ENCODE results near the gene RTN4IP1. TPM values are rescaled to one million over a fixed set of nuclear protein-coding genes. Genes with fewer than 3 reads are reported as not detected.
A peak's percentile ranks its signal among the peaks of the same experiment; 100 is the strongest.
"Not testable (repeated sequence)": the region's sequence is repeated elsewhere in the genome, so short reads cannot be mapped to it uniquely, and the experiment has no call there.

RTN4IP1 gene
- total RNA-seq, 1 experiment from 2014 or later, result 11.3 TPM

DNA sequence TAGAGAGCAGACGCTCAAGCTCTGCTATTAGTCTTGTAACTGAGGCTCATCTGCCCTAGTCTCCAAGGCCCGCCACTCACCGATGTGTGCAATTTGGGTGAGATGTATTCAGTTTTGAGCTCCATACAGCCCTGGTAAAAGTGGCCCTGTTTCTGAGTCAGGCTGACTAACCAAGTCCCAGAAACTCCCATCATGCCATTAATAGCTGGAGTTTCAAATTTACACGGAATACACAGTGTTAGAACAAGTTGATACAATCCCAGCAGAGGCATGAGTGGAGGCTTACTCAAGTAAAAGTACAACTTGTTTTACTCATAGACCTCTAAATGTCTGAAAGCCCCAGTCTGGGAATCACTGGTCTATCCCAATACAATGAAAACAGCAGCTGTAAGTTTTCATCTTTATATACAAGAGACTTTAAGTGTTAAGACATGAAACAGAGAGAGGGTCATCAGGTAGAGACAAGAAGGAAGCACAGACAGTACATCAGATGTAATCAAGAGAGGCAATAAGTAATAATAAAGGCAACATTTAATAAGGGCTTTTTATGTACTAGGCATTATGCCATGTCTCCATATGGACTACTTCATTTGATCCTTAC, 42.4 kb downstream of the RTN4IP1 start:
- DNase-seq (ENCODE audit: low read depth), result no peak

DNA sequence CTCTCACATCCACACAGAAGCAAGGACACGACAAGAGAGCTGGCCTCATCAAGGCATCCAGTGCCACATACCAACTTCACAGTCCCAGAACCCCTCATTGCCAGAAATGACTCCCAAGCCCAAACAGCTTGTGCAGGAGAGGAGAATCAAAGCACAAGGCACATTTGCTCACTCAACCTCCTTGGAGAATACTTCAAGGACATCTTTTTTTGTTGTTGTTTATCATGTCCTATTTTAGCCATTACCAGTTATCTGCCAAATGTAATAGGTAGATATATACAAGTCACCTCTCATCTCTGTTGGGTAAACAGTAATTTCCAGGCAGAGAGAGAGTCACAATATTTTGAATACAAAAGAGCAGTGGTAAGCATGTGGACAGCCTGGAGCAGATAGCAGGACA, 47.8 kb downstream of the RTN4IP1 start:
- no peak for DNase-seq (ENCODE audit: low read depth)

DNA sequence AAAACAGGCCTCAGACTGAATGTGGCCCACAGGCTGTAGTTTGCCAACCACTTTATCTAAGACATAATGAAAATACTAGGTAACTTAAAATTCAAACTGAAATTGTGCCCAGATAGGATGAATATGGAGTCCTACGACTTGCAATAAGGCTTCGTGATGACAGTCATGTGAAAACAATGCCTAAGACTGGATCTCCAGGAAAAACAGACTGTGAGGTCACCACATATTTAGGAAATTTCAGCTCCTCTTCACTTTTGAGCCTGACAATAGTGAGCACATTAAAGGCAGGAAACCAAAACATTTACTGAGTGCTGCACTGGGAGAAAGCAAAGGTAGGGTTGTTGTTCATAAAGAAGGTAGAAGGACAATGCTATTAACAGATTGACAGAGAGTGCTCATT, 50.0 kb downstream of the RTN4IP1 start:
- DNase-seq (ENCODE audit: low read depth), result no peak

DNA sequence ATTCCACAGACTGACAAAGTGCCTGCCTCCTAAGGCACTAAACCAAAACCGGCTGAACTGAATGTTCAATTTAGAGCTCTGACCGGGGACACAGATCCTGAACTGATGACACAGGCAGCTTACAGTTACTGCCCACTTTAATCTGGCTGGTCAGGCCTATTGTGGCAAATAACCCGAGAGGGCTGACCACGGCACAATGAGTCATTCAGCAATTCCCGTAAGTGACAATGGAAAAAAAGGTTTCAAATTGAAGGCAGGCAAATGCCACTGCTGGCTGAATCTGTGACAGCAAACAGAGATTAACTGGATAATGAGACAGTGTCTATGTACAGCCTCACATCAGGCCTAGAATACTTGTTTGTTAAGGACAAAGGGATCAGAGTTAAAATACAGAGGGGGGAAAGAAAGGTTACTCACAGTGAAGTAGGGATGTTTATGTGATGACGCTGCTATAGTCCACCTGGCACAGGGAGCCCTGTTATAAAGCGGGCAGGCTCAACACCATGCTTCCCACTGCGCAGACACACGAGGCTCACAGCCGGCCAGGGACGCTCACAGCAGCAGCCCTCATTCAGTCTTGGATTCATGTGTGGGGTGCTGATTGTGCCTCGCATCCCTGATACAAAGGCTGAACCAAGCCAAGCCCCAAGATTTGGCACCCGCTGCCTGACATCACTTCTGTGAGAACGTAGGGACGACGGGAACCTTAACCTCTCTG, 54.4 kb downstream of the RTN4IP1 start:
- DNase-seq (ENCODE audit: low read depth), result peak; percentile 77

DNA sequence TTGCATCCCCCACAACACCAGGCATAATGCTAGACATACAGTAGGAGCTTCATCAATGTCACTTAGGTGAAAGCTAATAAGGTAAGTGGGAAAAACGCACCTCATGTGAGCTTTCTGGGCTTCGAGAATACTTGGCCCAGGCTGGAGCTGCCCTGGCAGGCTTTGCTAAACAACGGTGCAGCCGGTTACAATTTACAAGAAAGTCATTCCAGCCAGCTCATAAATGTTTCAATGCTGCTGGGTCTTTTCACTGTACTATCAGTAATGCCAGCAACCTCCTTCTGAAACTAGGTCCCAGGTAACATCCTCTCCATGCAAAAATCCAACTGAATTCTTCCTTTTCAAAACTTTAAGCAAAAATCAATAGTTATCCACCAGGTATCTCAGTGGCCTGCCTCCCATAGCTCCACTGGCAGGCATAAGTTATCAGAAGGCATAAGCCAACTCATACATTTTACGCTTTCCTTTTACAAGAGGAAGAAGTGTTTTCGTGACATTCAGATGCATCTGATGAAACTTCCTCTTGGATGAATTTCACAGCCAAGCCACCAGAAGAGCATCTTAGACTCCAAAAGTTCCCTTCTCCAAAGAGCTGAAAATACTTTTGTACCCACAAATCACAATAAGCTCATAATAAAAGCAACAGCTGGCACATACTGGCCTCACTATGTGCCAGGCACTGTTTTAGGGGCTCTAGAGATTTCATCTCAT, 56.3 kb downstream of the RTN4IP1 start:
- no peak for DNase-seq (ENCODE audit: low read depth)

DNA sequence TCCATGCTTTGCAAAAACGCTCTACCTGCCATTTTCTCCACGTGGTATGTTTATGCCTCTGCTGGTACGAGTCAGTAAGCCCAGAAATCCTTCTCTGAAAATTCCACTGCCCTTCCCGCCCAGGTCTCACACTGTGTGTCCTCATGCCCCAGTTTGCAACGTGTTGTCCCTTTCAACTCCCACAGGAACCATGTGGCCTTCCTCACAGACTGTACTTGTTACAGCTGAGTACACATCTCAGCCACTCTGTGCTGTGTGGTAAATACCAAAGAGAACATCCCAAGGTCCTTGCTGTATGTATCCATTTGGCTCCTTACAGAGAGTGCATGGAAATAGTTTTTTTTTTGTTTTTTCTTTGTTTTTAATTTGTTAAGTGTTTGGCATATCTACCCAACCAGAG, 56.9 kb downstream of the RTN4IP1 start:
- no peak for DNase-seq (ENCODE audit: low read depth)

DNA sequence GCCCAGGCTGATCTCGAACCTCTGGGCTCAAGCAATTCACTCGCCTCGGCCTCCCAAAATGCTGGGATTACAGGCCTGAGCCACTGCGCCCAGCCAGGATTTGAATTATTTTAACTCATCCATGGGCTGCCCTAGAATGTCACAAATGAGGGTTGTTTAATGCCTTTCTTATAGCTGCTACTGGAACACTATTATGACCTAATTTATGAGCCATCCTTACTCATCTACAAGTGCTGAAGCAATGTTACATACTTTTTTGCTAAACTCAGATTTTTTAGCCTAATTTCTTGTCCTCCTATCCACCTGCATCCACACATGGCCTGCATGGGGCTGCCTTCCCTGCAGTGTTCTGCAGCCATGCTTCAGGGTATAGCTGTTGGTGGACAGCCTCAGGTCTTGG, 59.9 kb downstream of the RTN4IP1 start:
- DNase-seq (ENCODE audit: low read depth), result no peak

DNA sequence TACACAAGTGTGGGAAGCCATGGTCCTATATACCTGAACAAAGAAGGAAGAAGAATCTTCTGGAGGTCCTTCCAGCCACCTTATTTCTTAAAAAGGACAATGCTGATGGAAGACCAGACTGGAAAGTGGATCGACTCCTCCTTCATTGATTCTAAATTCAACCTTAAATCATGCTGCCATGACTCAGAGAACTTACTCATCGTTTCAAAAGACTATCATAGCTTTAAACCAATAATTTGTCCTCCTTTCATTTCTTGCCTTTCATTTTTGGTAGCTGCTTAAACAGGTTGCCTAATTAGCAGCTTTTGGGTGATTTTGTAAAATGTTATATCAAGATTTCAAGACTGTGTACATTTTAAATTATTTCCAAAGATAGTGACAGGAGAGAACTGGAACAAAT, 60.8 kb downstream of the RTN4IP1 start:
- DNase-seq (ENCODE audit: low read depth), result peak; percentile 27

DNA sequence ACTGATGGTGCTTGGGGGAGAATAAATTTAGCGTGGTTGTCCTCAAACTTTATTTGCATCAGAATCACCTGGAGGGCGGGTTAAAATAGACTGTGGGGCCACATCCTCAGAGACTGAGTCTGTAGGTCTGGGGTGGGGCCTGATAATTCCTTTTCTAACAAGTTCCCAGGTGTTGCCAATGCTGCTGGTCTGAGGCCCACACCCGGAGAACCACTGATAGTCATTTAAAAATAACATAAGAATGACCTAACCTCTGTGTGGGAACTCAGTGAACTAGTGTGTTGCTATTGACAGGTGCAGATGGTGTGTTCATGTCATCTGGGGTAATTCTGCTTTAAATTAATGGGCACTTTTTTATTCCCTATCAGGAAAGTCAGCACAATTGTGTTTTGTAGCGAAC, 64.8 kb downstream of the RTN4IP1 start:
- no peak for DNase-seq (ENCODE audit: low read depth)

DNA sequence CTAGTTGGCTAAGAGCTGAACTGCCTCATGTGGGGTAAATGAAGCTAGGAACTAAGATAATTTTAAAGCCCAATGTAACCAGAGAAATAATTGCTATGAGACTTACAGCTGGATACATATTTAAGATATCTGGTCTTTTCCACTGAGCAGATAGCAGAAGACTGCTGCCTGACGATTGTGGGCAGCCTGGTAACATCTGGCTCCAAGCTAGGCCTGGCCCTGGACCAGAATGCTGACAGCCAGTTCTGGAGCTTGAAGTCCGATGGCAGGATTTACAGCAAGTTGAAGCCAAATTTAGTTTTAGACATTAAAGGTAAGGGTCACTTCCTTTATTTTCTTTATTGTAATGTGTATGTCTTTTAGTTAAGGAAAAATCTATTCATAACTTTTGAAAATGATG, 65.7 kb downstream of the RTN4IP1 start:
- no peak for DNase-seq (ENCODE audit: low read depth)

DNA sequence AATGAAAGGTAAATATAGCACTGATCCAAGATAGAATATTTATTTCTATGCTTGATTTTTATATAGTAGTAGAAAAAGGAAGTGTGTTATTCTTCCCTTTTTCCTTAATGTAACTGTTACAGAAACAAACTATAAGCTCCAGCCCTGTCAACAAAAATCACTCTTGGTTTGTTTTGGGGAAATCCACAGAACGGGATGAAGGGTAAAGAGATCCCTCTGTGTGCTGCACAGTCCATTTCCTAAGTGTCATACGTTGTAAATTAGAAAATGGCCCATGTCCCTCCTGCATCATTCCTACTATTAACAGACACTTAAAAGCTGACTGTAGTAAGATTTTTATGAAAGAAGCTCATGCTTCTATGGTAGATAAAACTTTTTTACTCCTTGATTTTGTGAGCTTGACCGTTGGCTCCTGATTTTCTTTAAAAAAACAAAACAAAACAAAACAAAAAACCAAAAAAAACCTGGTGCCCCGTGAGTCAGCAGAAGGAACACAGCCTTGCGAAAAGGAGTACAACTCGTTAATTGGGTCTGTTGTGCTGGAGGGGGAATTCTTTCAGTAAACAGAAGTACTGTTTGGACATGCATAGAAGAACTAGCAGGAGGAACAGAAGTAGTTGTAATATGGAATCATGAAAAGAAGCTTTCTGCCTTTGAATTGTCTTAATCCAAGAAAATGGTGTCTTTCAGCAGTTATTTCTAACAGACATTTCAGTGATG, 67.5 kb downstream of the RTN4IP1 start:
- no peak for DNase-seq (ENCODE audit: low read depth)

DNA sequence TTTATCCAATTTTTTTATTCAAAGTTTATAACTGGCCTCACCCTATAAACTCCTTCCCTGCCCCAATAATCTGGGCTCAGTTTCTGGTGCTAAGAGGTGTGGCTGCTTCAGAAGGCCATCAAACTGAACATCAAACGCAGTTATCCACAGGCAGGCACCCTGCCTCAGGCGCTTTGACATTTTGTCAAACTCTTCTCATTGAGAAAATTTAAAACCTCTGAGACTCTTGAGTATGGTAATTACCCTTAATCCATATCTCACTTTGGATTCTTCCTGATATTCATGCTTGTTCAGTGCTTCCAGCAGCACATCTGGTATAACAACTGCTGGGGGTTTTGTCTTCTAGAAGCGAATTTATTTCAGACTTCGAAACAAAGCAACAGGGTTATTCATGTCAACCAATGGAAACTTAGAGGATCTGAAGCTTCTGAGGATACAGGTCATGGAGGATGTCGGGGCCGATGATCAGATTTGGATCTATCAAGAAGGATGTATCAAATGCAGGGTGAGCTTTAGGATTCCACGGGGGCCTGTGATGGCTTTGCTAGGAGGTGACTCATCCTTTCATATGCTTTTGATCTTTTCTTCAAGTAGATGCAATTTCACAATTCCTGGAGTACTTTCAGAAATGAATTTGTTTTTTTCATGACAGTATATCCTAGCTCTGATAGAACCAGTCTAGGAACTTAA, 68.2 kb downstream of the RTN4IP1 start:
- peak; percentile 55 for DNase-seq (ENCODE audit: low read depth)

DNA sequence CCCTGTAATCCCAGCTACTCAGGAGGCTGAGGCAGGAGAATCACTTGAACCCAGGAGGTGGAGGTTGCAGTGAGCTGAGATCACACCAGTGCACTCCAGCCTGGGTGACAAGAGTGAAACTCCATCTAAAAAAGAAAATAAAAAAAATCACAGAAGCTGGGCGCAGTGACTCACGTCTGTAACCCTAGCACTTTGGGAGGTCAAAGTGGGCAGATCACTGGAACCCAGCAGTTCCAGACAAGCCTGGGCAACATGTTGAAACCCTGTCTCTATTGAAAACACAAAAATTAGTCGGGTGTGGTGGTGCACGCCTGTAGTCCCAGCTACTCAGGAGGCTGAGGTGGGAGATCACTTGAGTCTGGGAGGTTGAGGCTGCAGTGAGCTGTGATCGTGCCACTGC, 69.6 kb downstream of the RTN4IP1 start:
- DNase-seq (ENCODE audit: low read depth), result not testable (repeated sequence)

DNA sequence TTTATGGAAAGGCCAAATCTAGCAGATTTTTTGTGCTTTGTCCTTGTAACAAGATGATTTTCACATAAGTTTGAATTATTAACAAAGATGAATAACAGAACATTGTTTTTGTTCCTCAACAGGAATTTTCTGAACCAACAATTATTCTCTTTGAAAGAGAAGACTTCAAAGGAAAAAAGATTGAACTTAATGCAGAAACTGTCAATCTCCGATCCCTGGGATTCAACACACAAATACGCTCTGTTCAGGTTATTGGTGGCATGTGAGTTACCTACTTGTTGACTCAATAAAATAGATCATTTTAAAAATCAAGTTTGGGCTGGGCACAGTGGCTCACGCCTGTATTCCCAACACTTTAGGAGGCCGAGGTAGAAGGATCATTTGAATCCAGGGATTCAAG, 70.9 kb downstream of the RTN4IP1 start:
- DNase-seq (ENCODE audit: low read depth), result no peak

DNA sequence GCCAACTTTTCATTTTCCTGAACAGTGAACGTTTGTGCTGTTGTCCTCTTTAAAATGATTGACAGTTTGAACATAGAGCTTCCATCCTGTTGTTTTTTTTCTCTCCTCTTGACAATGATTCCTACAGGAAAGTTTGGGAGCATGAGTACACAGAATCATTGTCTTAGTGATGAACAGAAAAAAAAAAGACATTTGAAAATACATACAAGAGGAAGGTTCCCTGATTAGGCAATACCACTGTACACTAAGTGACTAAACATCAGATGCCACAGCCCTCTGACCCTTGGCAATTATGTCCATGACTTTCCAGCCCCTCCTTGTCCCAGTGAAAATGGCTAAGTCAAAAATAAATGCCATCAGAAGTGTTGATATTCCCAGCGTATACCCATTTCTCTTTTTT, 71.5 kb downstream of the RTN4IP1 start:
- no peak for DNase-seq (ENCODE audit: low read depth)

DNA sequence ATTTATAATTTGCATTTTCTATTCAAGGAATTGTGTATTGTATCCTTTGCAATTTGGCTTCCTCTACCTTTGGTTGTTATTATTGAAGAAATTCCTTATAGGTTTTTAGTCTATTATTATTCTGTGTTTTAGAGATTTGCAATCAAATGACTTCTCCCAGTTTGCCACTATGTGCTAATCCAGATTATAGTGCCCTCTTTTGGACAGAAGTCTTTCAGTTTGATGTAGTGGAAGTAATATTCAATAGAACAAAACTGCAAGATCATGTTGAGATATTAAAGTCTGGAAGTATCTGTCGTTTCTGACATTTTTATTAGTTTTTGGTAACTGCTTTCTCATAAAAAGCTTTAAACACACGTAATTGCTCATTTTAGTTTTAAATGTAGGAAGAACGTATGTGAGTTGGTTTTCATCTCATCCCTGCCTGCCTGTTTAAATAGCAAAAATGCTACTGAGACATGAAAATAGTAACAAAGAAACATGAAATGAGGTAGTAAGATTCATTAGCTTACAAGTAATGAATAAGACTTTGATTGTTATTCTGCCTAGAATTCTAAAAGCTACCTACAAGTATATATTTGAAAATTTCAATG, 72.8 kb downstream of the RTN4IP1 start:
- peak; percentile 41 for DNase-seq (ENCODE audit: low read depth)

DNA sequence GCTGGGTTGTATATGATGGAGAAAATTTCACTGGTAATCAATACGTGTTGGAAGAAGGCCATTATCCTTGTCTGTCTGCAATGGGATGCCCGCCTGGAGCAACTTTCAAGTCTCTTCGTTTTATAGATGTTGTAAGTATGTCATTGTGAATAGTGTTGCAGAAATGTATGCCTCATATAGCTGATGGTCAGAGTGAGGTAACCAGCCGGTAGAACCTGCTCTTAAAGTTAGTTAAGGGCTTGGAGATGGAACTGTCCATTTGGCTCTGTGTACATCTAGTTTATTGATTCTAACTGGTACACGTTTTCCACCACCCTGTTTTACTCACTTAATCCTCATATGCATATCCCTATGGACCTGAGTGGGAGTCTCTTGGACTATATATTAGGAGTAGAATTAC, 73.5 kb downstream of the RTN4IP1 start:
- DNase-seq (ENCODE audit: low read depth), result no peak

DNA sequence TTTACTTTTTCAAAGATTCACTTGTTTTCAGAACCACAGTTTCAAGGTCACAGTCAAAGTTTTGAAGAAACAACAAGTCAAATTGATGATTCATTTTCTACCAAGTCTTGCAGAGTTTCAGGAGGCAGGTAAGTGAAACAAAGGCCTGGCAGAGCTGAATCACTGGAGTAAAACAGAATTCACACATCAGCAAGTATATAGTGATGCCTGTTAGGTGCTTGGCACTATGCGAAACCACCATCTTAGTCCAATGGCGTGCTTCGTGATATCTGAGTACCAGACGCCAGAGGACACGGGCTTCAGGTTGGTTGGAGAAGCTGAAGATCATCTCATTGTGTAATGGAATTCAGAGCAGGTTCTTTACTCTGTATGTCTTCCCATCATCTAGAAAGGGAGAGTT, 75.9 kb downstream of the RTN4IP1 start:
- DNase-seq (ENCODE audit: low read depth), result no peak

DNA sequence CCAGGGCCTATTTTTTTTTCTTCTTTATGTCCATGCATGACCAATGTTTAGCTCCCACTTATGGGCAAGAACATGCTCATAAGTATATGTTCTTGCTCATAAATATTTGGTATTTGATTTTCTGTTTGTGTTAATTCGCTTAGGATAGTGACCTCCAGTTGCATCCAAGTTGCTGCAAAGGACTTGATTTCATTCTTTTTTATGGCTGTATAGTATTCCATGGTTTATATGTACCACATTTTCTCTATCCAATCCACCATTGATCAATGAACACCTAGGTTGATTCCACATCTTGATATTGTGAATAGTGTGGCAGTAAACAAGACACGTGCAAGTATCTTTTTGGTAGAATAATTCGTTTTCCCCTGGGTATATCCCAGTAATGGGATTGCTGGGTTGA, 78.1 kb downstream of the RTN4IP1 start:
- DNase-seq (ENCODE audit: low read depth), result no peak

DNA sequence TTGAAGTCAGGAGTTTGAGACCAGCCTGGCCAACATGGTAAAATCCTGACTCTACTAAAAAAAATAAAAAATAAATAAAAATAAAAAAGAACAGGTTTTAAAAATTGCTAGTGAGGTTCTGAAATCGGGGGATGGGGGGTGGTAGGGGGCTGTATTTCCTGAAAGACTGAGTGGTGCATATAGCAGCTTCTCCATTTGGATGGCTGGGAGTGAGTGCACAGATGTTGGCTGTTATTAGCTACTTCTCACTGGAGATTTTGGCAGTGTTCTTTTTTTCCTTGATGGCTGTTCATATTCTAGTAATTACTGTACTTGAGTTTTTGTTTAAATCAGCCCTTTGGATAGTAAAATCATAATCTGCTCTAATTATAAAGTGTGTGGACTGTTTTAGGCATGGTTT, 79.8 kb downstream of the RTN4IP1 start:
- DNase-seq (ENCODE audit: low read depth), result no peak

DNA sequence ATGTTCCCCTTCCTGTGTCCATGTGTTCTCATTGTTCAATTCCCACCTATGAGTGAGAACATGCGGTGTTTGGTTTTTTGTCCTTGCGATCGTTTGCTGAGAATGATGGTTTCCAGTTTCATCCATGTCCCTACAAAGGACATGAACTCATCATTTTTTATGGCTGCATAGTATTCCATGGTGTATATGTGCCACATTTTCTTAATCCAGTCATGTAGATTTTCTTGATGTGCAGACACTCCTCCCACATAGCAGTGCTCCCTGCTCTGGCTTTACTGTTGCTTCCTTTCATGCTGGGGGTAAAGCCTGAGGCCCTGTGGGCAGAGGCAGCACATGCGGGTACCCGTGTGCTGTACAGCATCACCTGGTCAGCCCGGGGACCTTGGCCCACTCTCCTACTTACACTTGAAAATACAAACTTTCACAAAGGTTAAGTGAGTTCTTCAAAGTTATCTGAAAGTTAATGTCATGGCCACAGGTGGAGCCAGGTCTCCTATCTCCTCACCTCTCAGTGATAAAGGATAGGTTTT, 80.3 kb downstream of the RTN4IP1 start:
- not testable (repeated sequence) for DNase-seq (ENCODE audit: low read depth)

Measured in HT1080 (cell line).